ENCODE measurements around the gene ABLIM3.

The ABLIM3 gene

GRCh38 chr5:149195337-149195887 lies 54.1 kb downstream of the ABLIM3 start:
- no peak for DNase-seq (ENCODE audit: low read depth)
- no peak overlapping the region for H3K4me3 ChIP-seq (ENCODE audit: low read depth, low read length)
- TF ChIP-seq CTCF (IDR thresholded peaks at IDR 0.05; ENCODE audit: control insufficient read depth, extremely low read depth, insufficient read depth) = no peak

- no peak for TF ChIP-seq CTCF (IDR thresholded peaks at IDR 0.05; ENCODE audit: control insufficient read depth, extremely low read depth, insufficient read depth)
- no peak overlapping the region for H3K4me3 ChIP-seq (ENCODE audit: low read depth, low read length)
- DNase-seq (ENCODE audit: low read depth) = no peak
Measured at GRCh38 chr5:149195962-149196361, 54.7 kb downstream of the ABLIM3 start.

- DNase-seq (ENCODE audit: low read depth) = no peak
- no peak for TF ChIP-seq CTCF (IDR thresholded peaks at IDR 0.05; ENCODE audit: control insufficient read depth, extremely low read depth, insufficient read depth)
Measured at GRCh38 chr5:149198148-149198547, 56.9 kb downstream of the ABLIM3 start.

GRCh38 chr5:149200355-149200754 lies 59.1 kb downstream of the ABLIM3 start:
- no peak for DNase-seq (ENCODE audit: low read depth)
- TF ChIP-seq CTCF (IDR thresholded peaks at IDR 0.05; ENCODE audit: control insufficient read depth, extremely low read depth, insufficient read depth) = no peak
- H3K4me3 ChIP-seq (ENCODE audit: low read depth, low read length) = no peak overlapping the region

More at GRCh38 chr5:149198148-149198547, 56.9 kb downstream of the ABLIM3 start:
- no peak overlapping the region for H3K4me3 ChIP-seq (ENCODE audit: low read depth, low read length)

GRCh38 chr5:149201121-149201637 lies 59.9 kb downstream of the ABLIM3 start:
- no peak for DNase-seq (ENCODE audit: low read depth)
- no peak for TF ChIP-seq CTCF (IDR thresholded peaks at IDR 0.05; ENCODE audit: control insufficient read depth, extremely low read depth, insufficient read depth)
- no peak overlapping the region for H3K4me3 ChIP-seq (ENCODE audit: low read depth, low read length)

GRCh38 chr5:149202910-149203451 lies 61.7 kb downstream of the ABLIM3 start:
- no peak for DNase-seq (ENCODE audit: low read depth)
- TF ChIP-seq CTCF (IDR thresholded peaks at IDR 0.05; ENCODE audit: control insufficient read depth, extremely low read depth, insufficient read depth) = no peak
- H3K4me3 ChIP-seq (ENCODE audit: low read depth, low read length) = no peak overlapping the region
